Limb (tissue), 2 donors: ENCODE data around the gene PCMTD2.
"Not testable (repeated sequence)": the region's sequence is repeated elsewhere in the genome, so short reads cannot be mapped to it uniquely, and the experiment has no call there.

ENCODE experiments used
- DNase-seq, 2 donors: peaks; one replicate each; pipeline ENCODE4 v3.0.0-alpha.2; 2016; ENCODE audit errors: extremely low spot score in 2 of 2

PCMTD2 gene

GRCh38 chr20:64286447-64287263, 31.1 kb downstream of the PCMTD2 start:
- DNase-seq: peak in 1 of 2 donors; percentile 49

DNA sequence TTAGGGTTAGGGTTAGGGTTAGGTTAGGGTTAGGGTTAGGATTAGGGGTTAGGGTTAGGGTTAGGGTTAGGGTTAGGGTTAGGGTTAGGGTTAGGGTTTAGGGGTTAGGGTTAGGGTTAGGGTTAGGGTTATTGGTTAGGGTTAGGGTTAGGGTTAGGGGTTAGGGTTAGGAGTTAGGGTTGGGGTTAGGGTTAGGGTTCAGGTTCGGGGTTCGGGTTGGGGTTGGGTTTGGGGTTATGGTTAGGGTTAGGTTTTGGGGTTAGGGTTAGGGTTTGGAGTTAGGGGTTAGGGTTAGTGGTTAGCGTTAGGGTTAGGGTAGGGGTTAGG, 31.7 kb downstream of the PCMTD2 start:
- DNase-seq: not testable (repeated sequence)

- not testable (repeated sequence) for DNase-seq
Observed at GRCh38 chr20:64292167-64292566, 36.6 kb downstream of the PCMTD2 start.

DNA sequence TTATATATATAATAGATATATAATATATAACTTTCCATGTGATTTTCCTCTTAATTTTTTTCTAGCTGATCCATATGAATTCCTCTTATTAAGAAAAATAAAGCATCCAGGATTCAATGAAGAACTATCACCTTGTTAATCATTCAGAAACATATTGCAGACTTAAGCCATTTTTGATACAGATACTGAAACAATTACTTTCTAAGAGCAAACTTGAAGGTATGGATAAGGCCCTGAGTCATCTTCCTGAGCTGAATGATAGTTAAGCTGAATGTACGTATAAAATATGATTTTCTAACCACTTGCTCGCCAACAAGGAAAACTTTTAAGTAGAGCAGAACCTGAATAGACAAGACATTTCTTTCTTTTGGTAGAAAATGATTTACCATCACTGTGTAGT, 47.5 kb downstream of the PCMTD2 start:
- not testable (repeated sequence) for DNase-seq

GRCh38 chr20:64313761-64314160, 58.2 kb downstream of the PCMTD2 start:
- DNase-seq: not testable (repeated sequence)

GRCh38 chr20:64315381-64315780, 59.8 kb downstream of the PCMTD2 start:
- not testable (repeated sequence) for DNase-seq

- not testable (repeated sequence) for DNase-seq
Observed at GRCh38 chr20:64315884-64316283, 60.3 kb downstream of the PCMTD2 start.

DNA sequence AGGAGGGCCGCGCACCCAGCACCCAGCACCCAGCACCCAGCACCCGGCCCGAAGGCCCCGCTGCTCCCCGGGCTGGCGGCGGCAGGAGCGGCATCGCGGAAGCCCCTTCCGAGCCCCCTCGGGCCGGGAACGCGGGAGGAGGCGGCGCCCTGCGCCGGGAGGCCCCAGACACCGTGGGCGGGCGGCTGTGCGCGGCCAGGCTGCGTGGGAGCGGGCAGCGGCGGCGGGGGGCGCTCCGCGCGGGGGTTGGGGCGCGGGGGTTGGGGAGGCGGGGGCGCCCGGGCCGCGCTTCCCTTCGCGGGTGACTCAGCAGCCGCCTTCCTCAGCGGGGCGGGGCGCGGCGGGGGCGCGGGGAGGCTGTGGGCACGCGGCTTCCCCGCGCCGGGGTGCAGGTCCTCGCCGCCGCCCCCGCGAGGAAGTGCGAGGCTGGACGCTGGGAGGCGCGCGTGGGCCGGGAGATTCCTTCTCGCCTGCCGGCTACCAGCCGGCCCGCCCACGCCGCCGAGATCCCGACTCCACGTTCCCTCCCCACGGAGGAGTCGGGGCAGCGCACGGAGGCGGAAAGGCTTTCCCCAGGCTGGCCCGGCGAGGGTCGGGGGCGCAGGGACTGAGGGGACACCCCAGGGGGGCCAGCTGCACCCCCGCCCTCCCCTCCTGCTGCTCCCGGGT, 61.0 kb downstream of the PCMTD2 start:
- DNase-seq: peak in 1 of 2 donors; percentile 33

- DNase-seq: not testable (repeated sequence)
Observed at GRCh38 chr20:64317331-64317730, 61.8 kb downstream of the PCMTD2 start.

DNA sequence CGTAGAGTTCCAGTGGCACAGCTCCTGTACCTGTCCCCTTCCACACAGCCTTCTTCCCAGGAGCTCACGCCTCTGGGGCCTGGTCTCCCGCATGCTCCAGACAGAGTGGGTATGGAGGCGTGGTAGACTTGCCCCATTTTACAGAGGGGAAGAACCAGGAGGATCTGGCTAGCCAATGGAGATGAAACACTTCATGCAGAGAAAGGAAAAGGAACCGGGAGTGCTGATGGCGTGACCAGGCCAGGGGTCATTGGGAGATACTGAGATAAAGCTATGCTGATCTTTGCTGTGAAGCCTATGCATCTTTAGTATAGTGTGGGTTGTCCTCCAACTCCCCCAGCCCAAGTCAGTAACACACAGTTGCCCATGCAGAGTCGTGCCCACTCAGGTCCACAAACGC, 62.5 kb downstream of the PCMTD2 start:
- not testable (repeated sequence) for DNase-seq

DNA sequence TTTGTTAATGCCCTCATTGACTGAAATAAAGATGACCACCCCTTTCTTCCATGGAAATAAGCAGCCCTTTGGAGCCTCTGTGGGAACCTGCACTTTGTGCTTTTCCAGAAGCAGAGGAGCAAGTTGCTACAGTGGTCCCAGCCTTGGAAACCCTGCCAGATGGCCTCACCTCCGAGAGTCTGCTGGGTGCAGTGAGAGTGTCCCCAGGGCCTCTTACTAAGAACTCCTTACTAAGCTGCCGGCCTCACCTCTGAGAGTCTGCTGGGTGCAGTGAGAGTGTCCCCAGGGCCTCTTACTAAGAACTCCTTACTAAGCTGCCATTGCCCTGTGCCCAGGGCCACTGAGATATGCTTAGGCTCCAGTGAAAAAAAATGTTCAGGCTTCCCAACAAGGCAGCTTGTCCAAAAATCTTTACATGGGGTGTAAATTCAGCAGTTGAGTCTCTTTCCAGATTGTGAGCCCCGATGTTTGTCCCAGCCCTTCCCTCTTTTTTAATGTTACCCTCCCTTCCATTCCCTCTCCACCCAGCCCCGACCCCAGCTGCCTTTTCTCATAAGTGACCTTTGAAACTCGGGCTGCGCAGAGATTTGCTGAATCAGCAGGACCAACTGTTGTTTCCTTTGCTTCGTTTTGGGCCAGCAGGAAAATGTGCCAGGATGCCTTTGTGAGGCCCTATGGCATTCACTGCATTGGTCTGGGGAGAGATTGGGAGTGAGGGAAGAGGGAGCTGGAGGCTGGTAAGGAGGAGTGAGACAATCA, 66.7 kb downstream of the PCMTD2 start:
- DNase-seq: not testable (repeated sequence)
